ENCODE data around the gene GCN1. TPM values are rescaled to one million over a fixed set of nuclear protein-coding genes. Genes with fewer than 3 reads are reported as not detected.
"Not testable (repeated sequence)": the region's sequence is repeated elsewhere in the genome, so short reads cannot be mapped to it uniquely, and the experiment has no call there.

Gene GCN1
- total RNA-seq, 1 donor from 2014 or later = 49.0 TPM

GRCh38 chr12:120204171-120204570 is 9.7 kb upstream of the GCN1 start:
- intact Hi-C loops (cut with DNase I) = loop anchor here (5.0 kb wide), 1 partner anchor 378 kb away; the partner anchor contains the start of gene POP5
- Histone ChIP-seq H3K4me1 (peaks cover 12% of the 10 kb centered on the region in 2 donors), H3K9me3 (no peaks in the 10 kb centered on the region), H3K27ac (no peak overlapping the region), H3K4me3 (no peak overlapping the region), H3K27me3 (no peaks in the 10 kb centered on the region), H3K36me3 (peaks cover 4 to 5% of the 10 kb centered on the region in 2 donors)
- no peak for TF ChIP-seq CTCF (IDR thresholded peaks at IDR 0.05)
- no peak for DNase-seq (ENCODE audit: low spot score in 2 of 2)

GRCh38 chr12:120200364-120200800 is 5.9 kb upstream of the GCN1 start:
- DNase-seq (ENCODE audit: low spot score in 2 of 2) = no peak
- no peaks in the 10 kb centered on the region for H3K27me3 ChIP-seq
- H3K4me1 ChIP-seq = peaks cover 16 to 18% of the 10 kb centered on the region in 2 donors
- peak overlapping the region; percentile 74 to 84 for H3K4me3 ChIP-seq
- peak overlapping the region; percentile 73 to 74 for H3K27ac ChIP-seq
- no peaks in the 10 kb centered on the region for H3K9me3 ChIP-seq
- peaks cover 37 to 39% of the 10 kb centered on the region in 2 donors for H3K36me3 ChIP-seq
- no peak for TF ChIP-seq CTCF (IDR thresholded peaks at IDR 0.05)
- intact Hi-C loops (cut with DNase I) = loop anchor here (2.0 to 5.0 kb wide), 2 partner anchors 64 to 382 kb away; partner anchors contain the start of genes POP5 and PXN

- intact Hi-C loops (cut with DNase I) = loop anchor here (2.0 to 5.0 kb wide), 2 partner anchors 65 to 383 kb away; partner anchors contain the start of genes POP5 and PXN
- Histone ChIP-seq H3K27ac (peak overlapping the region; percentile 73 to 74), H3K4me3 (peak overlapping the region; percentile 74 to 84), H3K36me3 (peaks cover 37 to 39% of the 10 kb centered on the region in 2 donors), H3K4me1 (peaks cover 16 to 25% of the 10 kb centered on the region in 2 donors), H3K9me3 (no peaks in the 10 kb centered on the region), H3K27me3 (no peaks in the 10 kb centered on the region)
- TF ChIP-seq CTCF (IDR thresholded peaks at IDR 0.05) = no peak
- DNase-seq (ENCODE audit: low spot score in 2 of 2) = peak in 1 of 2 donors; percentile 74
These were observed 5.2 kb upstream of the GCN1 start for GRCh38 chr12:120199595-120200306.

GRCh38 chr12:120199025-120199424 is 4.5 kb upstream of the GCN1 start:
- no peaks in the 10 kb centered on the region for H3K27me3 ChIP-seq
- intact Hi-C loops (cut with DNase I) = no loop called here
- no peak for DNase-seq (ENCODE audit: low spot score in 2 of 2)
- H3K36me3 ChIP-seq = peaks cover 37 to 39% of the 10 kb centered on the region in 2 donors
- peaks cover 16 to 26% of the 10 kb centered on the region in 2 donors for H3K4me1 ChIP-seq
- no peak overlapping the region for H3K27ac ChIP-seq
- H3K4me3 ChIP-seq = peak overlapping the region; percentile 74 to 84
- TF ChIP-seq CTCF (IDR thresholded peaks at IDR 0.05) = no peak
- H3K9me3 ChIP-seq = no peaks in the 10 kb centered on the region

GRCh38 chr12:120197542-120197887 is 3.0 kb upstream of the GCN1 start:
- intact Hi-C loops (cut with DNase I) = no loop called here

GRCh38 chr12:120196817-120197541 is 2.5 kb upstream of the GCN1 start:
- H3K9me3 ChIP-seq; DNase-seq (ENCODE audit: low spot score in 2 of 2); H3K4me3 ChIP-seq; intact Hi-C loops (cut with DNase I); H3K27ac ChIP-seq; H3K27me3 ChIP-seq: not testable (repeated sequence)
- peaks cover 37 to 39% of the 10 kb centered on the region in 2 donors for H3K36me3 ChIP-seq
- peaks cover 22 to 35% of the 10 kb centered on the region in 2 donors for H3K4me1 ChIP-seq

More at GRCh38 chr12:120197542-120197887, 3.0 kb upstream of the GCN1 start:
- no peaks in the 10 kb centered on the region for H3K27me3 ChIP-seq
- no peak overlapping the region for H3K4me3 ChIP-seq
- no peaks in the 10 kb centered on the region for H3K9me3 ChIP-seq
- H3K4me1 ChIP-seq = peaks cover 22 to 35% of the 10 kb centered on the region in 2 donors
- H3K27ac ChIP-seq = no peak overlapping the region
- DNase-seq (ENCODE audit: low spot score in 2 of 2) = no peak
- peaks cover 37 to 39% of the 10 kb centered on the region in 2 donors for H3K36me3 ChIP-seq
- no peak for TF ChIP-seq CTCF (IDR thresholded peaks at IDR 0.05)

All from ascending aorta (tissue), 2 donors.